ENCODE data around the gene GPANK1. TPM values are rescaled to one million over a fixed set of nuclear protein-coding genes. Genes with fewer than 3 reads are reported as not detected.

GPANK1 gene
- total and polyA plus RNA-seq, 4 donors: 12.7 to 16.6 (median 14.5) TPM

- no peak for ATAC-seq (ENCODE audit: insufficient read depth, low FRiP score)
- H3K27ac ChIP-seq (ENCODE audit: low read depth in 1 of 2, low read length in 1 of 2): peak overlapping the region in 1 of 2 donors; percentile 23
- no peak overlapping the region for H3K4me3 ChIP-seq
- WGBS, 2 donors: 39 to 52% methylated on average over 7 of the region's 7 CpGs
- peaks cover 0 to 20% (median 0%) of the 10 kb centered on the region in 5 donors for H3K4me1 ChIP-seq (ENCODE audit: control insufficient read depth in 5 of 5, insufficient read depth in 5 of 5, low read length in 5 of 5)
- no peak for DNase-seq
- TF ChIP-seq CTCF (IDR thresholded peaks at IDR 0.05; ENCODE audit: control extremely low read depth, extremely low read depth): no peak
- no peaks in the 10 kb centered on the region for H3K36me3 ChIP-seq (ENCODE audit: control insufficient read depth in 4 of 4, insufficient read depth in 4 of 4, low read length in 4 of 4)
- no peaks in the 10 kb centered on the region for H3K27me3 ChIP-seq (ENCODE audit: control insufficient read depth in 3 of 3, insufficient read depth in 3 of 3, low read length in 2 of 3)
- H3K9ac ChIP-seq (ENCODE audit: insufficient read depth in 1 of 2, low read length in 2 of 2): no peak overlapping the region
- H3K9me3 ChIP-seq (ENCODE audit: control insufficient read depth in 4 of 4, insufficient read depth in 3 of 4, low read length in 3 of 4): no peaks in the 10 kb centered on the region
Observed at GRCh38 chr6:31615748-31616147, 49.0 kb downstream of the GPANK1 start.

DNA sequence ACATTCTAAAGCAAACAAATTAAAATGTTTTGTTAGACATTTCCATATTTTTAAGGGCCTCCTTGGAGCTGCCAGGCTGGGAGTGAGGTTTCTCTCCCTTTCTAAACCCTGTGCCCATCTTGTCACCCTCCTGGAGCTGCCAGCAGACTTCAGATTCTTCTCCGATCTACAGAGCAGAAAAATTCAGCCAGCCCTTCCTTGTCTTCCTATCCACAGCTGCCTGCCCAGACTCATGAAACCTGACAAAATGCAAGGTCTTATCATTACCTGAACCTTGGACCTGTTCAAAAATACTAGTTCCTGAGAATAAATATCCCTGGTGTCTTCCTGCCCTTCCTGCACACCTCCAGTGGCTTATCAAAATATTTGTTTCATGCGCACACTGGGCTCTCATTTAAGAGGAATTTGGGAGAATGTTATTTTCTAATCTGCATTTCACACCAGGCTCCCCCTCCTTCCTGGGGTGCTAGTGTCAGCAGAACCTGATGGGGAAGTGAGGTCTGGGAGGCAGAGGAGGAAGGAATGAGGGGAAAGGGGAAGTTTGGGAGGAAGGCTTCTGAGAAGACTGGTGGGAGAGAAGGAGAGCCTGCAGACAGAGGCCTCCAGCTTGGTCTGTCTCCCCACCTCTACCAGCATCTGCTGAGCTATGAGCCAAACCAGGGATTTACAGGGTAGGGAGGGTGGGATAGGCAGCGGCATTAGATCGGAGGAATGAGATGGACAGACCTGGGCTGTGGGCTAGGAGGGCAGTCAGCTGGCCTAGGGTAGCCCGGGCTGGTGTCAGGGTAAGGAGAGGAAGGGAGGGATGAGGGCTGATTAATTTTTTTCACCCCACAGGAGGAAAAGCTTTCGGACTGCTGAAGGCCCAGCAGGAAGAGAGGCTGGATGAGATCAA is 49.9 kb downstream of the GPANK1 start, which contains the start of gene AIF1:
AIF1 (plus strand) TSS at position 551 of the 895 bp plus-strand sequence; CDS start at position 647, 96 bp downstream.
- Histone ChIP-seq H3K27me3 (ENCODE audit: control insufficient read depth in 3 of 3, insufficient read depth in 3 of 3, low read length in 2 of 3) (no peaks in the 10 kb centered on the region), H3K27ac (ENCODE audit: low read depth in 1 of 2, low read length in 1 of 2) (peak within 1 kb of the TSS in 1 of 2 donors; percentile 45), H3K4me3 (no peak within 1 kb of the TSS), H3K9ac (ENCODE audit: insufficient read depth in 1 of 2, low read length in 2 of 2) (no peak within 1 kb of the TSS), H3K9me3 (ENCODE audit: control insufficient read depth in 4 of 4, insufficient read depth in 3 of 4, low read length in 3 of 4) (no peaks in the 10 kb centered on the region), H3K36me3 (ENCODE audit: control insufficient read depth in 4 of 4, insufficient read depth in 4 of 4, low read length in 4 of 4) (no peaks in the 10 kb centered on the region), H3K4me1 (ENCODE audit: control insufficient read depth in 5 of 5, insufficient read depth in 5 of 5, low read length in 5 of 5) (peaks cover 0 to 20% (median 0%) of the 10 kb centered on the region in 5 donors)
- no peak for DNase-seq
- no peak for ATAC-seq (ENCODE audit: insufficient read depth, low FRiP score)
- 26 to 45% methylated on average over 6 of the region's 6 CpGs for WGBS, 2 donors
- no peak for TF ChIP-seq CTCF (IDR thresholded peaks at IDR 0.05; ENCODE audit: control extremely low read depth, extremely low read depth)

DNA sequence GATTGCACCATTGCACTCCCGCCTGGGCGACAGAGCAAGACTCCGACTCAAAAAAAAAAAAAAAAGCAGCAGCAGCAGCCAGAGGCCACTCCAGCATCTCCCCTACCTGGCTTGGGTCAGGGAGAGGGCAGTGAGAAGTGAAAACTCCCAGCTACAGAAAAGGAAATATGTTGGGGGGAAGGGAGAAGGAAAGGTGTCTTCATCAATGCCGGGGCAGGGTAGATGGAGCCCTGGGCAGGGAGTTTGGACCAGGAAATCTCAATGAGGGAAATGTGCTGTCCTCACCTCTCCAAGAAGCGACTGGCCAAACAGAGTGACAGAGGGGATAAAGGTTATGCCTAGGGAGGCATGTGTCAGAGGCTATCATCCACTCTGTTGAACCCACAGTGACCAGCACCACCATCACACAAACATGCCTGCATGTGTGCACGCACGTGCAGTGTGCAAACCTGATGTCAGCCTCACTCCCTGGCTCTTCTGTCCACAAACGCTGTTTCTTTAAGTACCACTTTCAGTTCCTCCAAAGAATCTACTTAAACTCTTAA is 50.6 kb downstream of the GPANK1 start:
- H3K4me1 ChIP-seq (ENCODE audit: control insufficient read depth in 5 of 5, insufficient read depth in 5 of 5, low read length in 5 of 5): peaks cover 0 to 20% (median 0%) of the 10 kb centered on the region in 5 donors
- no peaks in the 10 kb centered on the region for H3K9me3 ChIP-seq (ENCODE audit: control insufficient read depth in 4 of 4, insufficient read depth in 3 of 4, low read length in 3 of 4)
- no peaks in the 10 kb centered on the region for H3K27me3 ChIP-seq (ENCODE audit: control insufficient read depth in 3 of 3, insufficient read depth in 3 of 3, low read length in 2 of 3)
- 38 to 46% methylated on average over 8 of the region's 8 CpGs for WGBS, 2 donors
- no peaks in the 10 kb centered on the region for H3K36me3 ChIP-seq (ENCODE audit: control insufficient read depth in 4 of 4, insufficient read depth in 4 of 4, low read length in 4 of 4)
- ATAC-seq (ENCODE audit: insufficient read depth, low FRiP score): peak; percentile 38
- DNase-seq: peak in 2 of 3 donors; percentile 38 to 65
- H3K9ac ChIP-seq (ENCODE audit: insufficient read depth in 1 of 2, low read length in 2 of 2): no peak overlapping the region
- peak overlapping the region in 1 of 2 donors; percentile 45 for H3K27ac ChIP-seq (ENCODE audit: low read depth in 1 of 2, low read length in 1 of 2)
- H3K4me3 ChIP-seq: no peak overlapping the region
- no peak for TF ChIP-seq CTCF (IDR thresholded peaks at IDR 0.05; ENCODE audit: control extremely low read depth, extremely low read depth)

Small RNAs within 50 kb of the gene (small RNA-seq; reads per million reads assigned to genes)
- 0.10 reads per million for gene MIR4646 (ENCODE audit: low replicate concordance)
- gene MIR6832 (ENCODE audit: low replicate concordance): not detected
- not detected for gene RF00019 (ENCODE audit: low replicate concordance)
- 1.7 reads per million, percentile 89 among the genes with 10 or more reads in this experiment for gene SNORA38 (ENCODE audit: low replicate concordance)
- gene UQCRHP1 (ENCODE audit: low replicate concordance): not detected

Other genes with a start within 250 kb of the GPANK1 start
Only the 30 nearest of the 37 such genes appear.
- not detected for gene MCCD1, start 136.0 kb downstream of the GPANK1 start, total RNA-seq
- not detected for gene MCCD1, start 136.0 kb downstream of the GPANK1 start, polyA plus RNA-seq
- 100 to 1,000 TPM; 316 to 418 TPM for gene DDX39B, start 123.0 kb downstream of the GPANK1 start, total RNA-seq
- 100 to 1,000 TPM; 318 to 354 TPM for gene DDX39B, start 123.0 kb downstream of the GPANK1 start, polyA plus RNA-seq
- gene ATP6V1G2, start 118.4 kb downstream of the GPANK1 start, total RNA-seq: 1 to 10 TPM in 1 of 2 donors, under 1 TPM in 1; 0.28 to 1.5 TPM
- under 1 TPM; 0.47 to 0.56 TPM for gene ATP6V1G2, start 118.4 kb downstream of the GPANK1 start, polyA plus RNA-seq
- 10 to 100 TPM; 13.5 to 19.2 TPM for gene NFKBIL1, start 117.4 kb downstream of the GPANK1 start, total RNA-seq
- 10 to 100 TPM; 18.9 to 32.2 TPM for gene NFKBIL1, start 117.4 kb downstream of the GPANK1 start, polyA plus RNA-seq
- gene LTA, start 92.7 kb downstream of the GPANK1 start, total RNA-seq: 1 to 10 TPM in 1 of 2 donors, under 1 TPM in 1; 0.54 to 1.2 TPM
- gene LTA, start 92.7 kb downstream of the GPANK1 start, polyA plus RNA-seq: under 1 TPM; 0.28 to 0.40 TPM
- gene TNF, start 89.4 kb downstream of the GPANK1 start, total RNA-seq: 1 to 10 TPM in 1 of 2 donors, under 1 TPM in 1; 0.23 to 6.6 TPM
- gene TNF, start 89.4 kb downstream of the GPANK1 start, polyA plus RNA-seq: 10 to 100 TPM in 1 of 2 donors, 1 to 10 TPM in 1; 1.6 to 15.7 TPM
- gene LTB, start 82.6 kb downstream of the GPANK1 start, total RNA-seq: 10 to 100 TPM in 1 of 2 donors, 1 to 10 TPM in 1; 9.9 to 14.6 TPM
- 10 to 100 TPM in 1 of 2 donors, 1 to 10 TPM in 1; 9.8 to 31.9 TPM for gene LTB, start 82.6 kb downstream of the GPANK1 start, polyA plus RNA-seq
- gene LST1, start 78.7 kb downstream of the GPANK1 start, total RNA-seq: 10 to 100 TPM in 1 of 2 donors, 1 to 10 TPM in 1; 9.6 to 78.8 TPM
- 100 to 1,000 TPM in 1 of 2 donors, 10 to 100 TPM in 1; 96.1 to 164 TPM for gene LST1, start 78.7 kb downstream of the GPANK1 start, polyA plus RNA-seq
- under 1 TPM in 1 of 2 donors, not detected in 1; 0.64 TPM for gene NCR3, start 72.0 kb downstream of the GPANK1 start, total RNA-seq
- gene NCR3, start 72.0 kb downstream of the GPANK1 start, polyA plus RNA-seq: under 1 TPM; 0.61 TPM
- 10 to 100 TPM; 38.7 to 86.0 TPM for gene AIF1, start 49.8 kb downstream of the GPANK1 start, total RNA-seq
- gene AIF1, start 49.8 kb downstream of the GPANK1 start, polyA plus RNA-seq: 100 to 1,000 TPM in 1 of 2 donors, 10 to 100 TPM in 1; 89.9 to 345 TPM
- gene PRRC2A, start 44.3 kb downstream of the GPANK1 start, total RNA-seq: 100 to 1,000 TPM in 1 of 2 donors, 10 to 100 TPM in 1; 73.7 to 157 TPM
- 100 to 1,000 TPM in 1 of 2 donors, 10 to 100 TPM in 1; 90.4 to 115 TPM for gene PRRC2A, start 44.3 kb downstream of the GPANK1 start, polyA plus RNA-seq
- gene BAG6, start 12.3 kb downstream of the GPANK1 start, total RNA-seq: 100 to 1,000 TPM; 164 to 259 TPM
- gene BAG6, start 12.3 kb downstream of the GPANK1 start, polyA plus RNA-seq: 100 to 1,000 TPM; 189 to 322 TPM
- gene APOM, start 9.1 kb downstream of the GPANK1 start, total RNA-seq: 1 to 10 TPM; 1.3 to 2.5 TPM
- 1 to 10 TPM; 2.2 to 8.8 TPM for gene APOM, start 9.1 kb downstream of the GPANK1 start, polyA plus RNA-seq
- gene C6orf47, start 4.2 kb downstream of the GPANK1 start, total RNA-seq: 10 to 100 TPM; 18.9 to 26.8 TPM
- 10 to 100 TPM; 23.5 to 24.5 TPM for gene C6orf47, start 4.2 kb downstream of the GPANK1 start, polyA plus RNA-seq
- gene CSNK2B, start 1.1 kb upstream of the GPANK1 start, total RNA-seq: 100 to 1,000 TPM; 114 to 123 TPM
- 100 to 1,000 TPM; 150 to 154 TPM for gene CSNK2B, start 1.1 kb upstream of the GPANK1 start, polyA plus RNA-seq
- gene LY6G5B, start 5.0 kb upstream of the GPANK1 start, total RNA-seq: 10 to 100 TPM in 1 of 2 donors, 1 to 10 TPM in 1; 5.7 to 13.7 TPM
- gene LY6G5B, start 5.0 kb upstream of the GPANK1 start, polyA plus RNA-seq: 1 to 10 TPM; 7.6 to 8.8 TPM
- 1 to 10 TPM; 3.0 to 5.0 TPM for gene LY6G5C, start 16.1 kb upstream of the GPANK1 start, total RNA-seq
- 1 to 10 TPM; 2.8 to 3.9 TPM for gene LY6G5C, start 16.1 kb upstream of the GPANK1 start, polyA plus RNA-seq
- 10 to 100 TPM; 49.5 to 57.7 TPM for gene ABHD16A, start 38.3 kb upstream of the GPANK1 start, total RNA-seq
- gene ABHD16A, start 38.3 kb upstream of the GPANK1 start, polyA plus RNA-seq: 10 to 100 TPM; 30.6 to 68.6 TPM
- gene LY6G6F, start 41.9 kb upstream of the GPANK1 start, total RNA-seq: under 1 TPM in 1 of 2 donors, not detected in 1; 0.21 TPM
- 1 to 10 TPM in 1 of 2 donors, not detected in 1; 2.2 TPM for gene LY6G6F, start 41.9 kb upstream of the GPANK1 start, polyA plus RNA-seq
- not detected for gene LY6G6D, start 50.4 kb upstream of the GPANK1 start, total RNA-seq
- gene LY6G6D, start 50.4 kb upstream of the GPANK1 start, polyA plus RNA-seq: not detected
- gene LY6G6C, start 56.7 kb upstream of the GPANK1 start, total RNA-seq: not detected
- gene LY6G6C, start 56.7 kb upstream of the GPANK1 start, polyA plus RNA-seq: under 1 TPM; 0.14 to 0.16 TPM
- 1 to 10 TPM in 1 of 2 donors, under 1 TPM in 1; 0.64 to 1.1 TPM for gene MPIG6B, start 58.4 kb upstream of the GPANK1 start, total RNA-seq
- gene MPIG6B, start 58.4 kb upstream of the GPANK1 start, polyA plus RNA-seq: 1 to 10 TPM in 1 of 2 donors, under 1 TPM in 1; 0.45 to 2.3 TPM
- 10 to 100 TPM; 60.3 to 80.0 TPM for gene DDAH2, start 64.3 kb upstream of the GPANK1 start, total RNA-seq
- gene DDAH2, start 64.3 kb upstream of the GPANK1 start, polyA plus RNA-seq: 100 to 1,000 TPM; 103 to 130 TPM
- gene CLIC1, start 71.5 kb upstream of the GPANK1 start, total RNA-seq: 100 to 1,000 TPM; 231 to 368 TPM
- 100 to 1,000 TPM; 387 to 763 TPM for gene CLIC1, start 71.5 kb upstream of the GPANK1 start, polyA plus RNA-seq
- 10 to 100 TPM; 11.6 to 17.8 TPM for gene MSH5, start 75.0 kb upstream of the GPANK1 start, total RNA-seq
- 10 to 100 TPM in 1 of 2 donors, 1 to 10 TPM in 1; 4.5 to 15.1 TPM for gene MSH5, start 75.0 kb upstream of the GPANK1 start, polyA plus RNA-seq
- 1 to 10 TPM; 1.7 to 4.4 TPM for gene SAPCD1, start 97.7 kb upstream of the GPANK1 start, total RNA-seq
- 1 to 10 TPM; 1.3 to 6.3 TPM for gene SAPCD1, start 97.7 kb upstream of the GPANK1 start, polyA plus RNA-seq
- gene VWA7, start 112.3 kb upstream of the GPANK1 start, total RNA-seq: 10 to 100 TPM in 1 of 2 donors, 1 to 10 TPM in 1; 4.6 to 14.2 TPM
- 1 to 10 TPM; 2.2 to 6.7 TPM for gene VWA7, start 112.3 kb upstream of the GPANK1 start, polyA plus RNA-seq
- gene VARS1, start 130.8 kb upstream of the GPANK1 start, total RNA-seq: 10 to 100 TPM; 32.2 to 95.4 TPM
- 10 to 100 TPM; 36.3 to 45.8 TPM for gene VARS1, start 130.8 kb upstream of the GPANK1 start, polyA plus RNA-seq
- 10 to 100 TPM; 22.0 to 39.4 TPM for gene LSM2, start 142.0 kb upstream of the GPANK1 start, total RNA-seq
- gene LSM2, start 142.0 kb upstream of the GPANK1 start, polyA plus RNA-seq: 10 to 100 TPM; 52.0 to 66.7 TPM
- 1 to 10 TPM; 1.9 to 2.3 TPM for gene HSPA1L, start 150.3 kb upstream of the GPANK1 start, total RNA-seq
- 1 to 10 TPM; 1.0 to 1.2 TPM for gene HSPA1L, start 150.3 kb upstream of the GPANK1 start, polyA plus RNA-seq

Measured in lung (tissue), 13 donors.